KMS-11 (cell line): ENCODE measurements around the gene SDK1.

Experiments
- H2AFZ ChIP-seq: fragments of 200-600 bp; sonication (generic); 2 replicates; pipeline ENCODE4 v1.6.1; 2016; ENCODE audit warnings: antibody characterized with exemption, mixed run types, low read depth
- H3K27ac ChIP-seq: fragments of 200-600 bp; sonication (generic); 2 replicates; pipeline ENCODE4 v1.6.1; 2016; ENCODE audit warnings: mild to moderate bottlenecking, mixed run types
- H3K27me3 ChIP-seq: fragments of 200-600 bp; sonication (generic); 2 replicates; pipeline ENCODE4 v1.6.1; 2017; ENCODE audit warnings: mild to moderate bottlenecking, low read depth, mixed run types, moderate library complexity; ENCODE audit not compliant: insufficient read depth
- H3K36me3 ChIP-seq: fragments of 200-600 bp; sonication (generic); 2 replicates; pipeline ENCODE4 v1.6.1; 2017; ENCODE audit warnings: mild to moderate bottlenecking, mixed run types; ENCODE audit not compliant: insufficient read depth
- H3K4me1 ChIP-seq: fragments of 200-600 bp; sonication (generic); 2 replicates; pipeline ENCODE4 v1.6.1; 2016; ENCODE audit warnings: mild to moderate bottlenecking, low read depth, mixed run types; ENCODE audit not compliant: poor library complexity, severe bottlenecking
- H3K4me2 ChIP-seq: fragments of 200-600 bp; sonication (generic); 2 replicates; pipeline ENCODE4 v1.7.0; 2016; ENCODE audit warnings: mild to moderate bottlenecking, mixed run types
- H3K4me3 ChIP-seq: fragments of 200-600 bp; sonication (generic); IDR thresholded peaks from 2 replicates; pipeline ENCODE4 v1.6.1; 2017; ENCODE audit warnings: low read depth, low read length, mixed read lengths; ENCODE audit not compliant: insufficient read depth
- H3K79me2 ChIP-seq: fragments of 200-600 bp; sonication (generic); 2 replicates; pipeline ENCODE4 v1.6.1; 2016; ENCODE audit warnings: low read depth, mixed run types; ENCODE audit not compliant: insufficient read depth
- H3K9ac ChIP-seq: fragments of 200-600 bp; sonication (generic); 2 replicates; pipeline ENCODE4 v1.6.1; 2016; ENCODE audit warnings: mild to moderate bottlenecking, mixed run types
- H4K20me1 ChIP-seq: fragments of 200-600 bp; sonication (generic); 2 replicates; pipeline ENCODE4 v1.6.1; 2016; ENCODE audit warnings: mild to moderate bottlenecking, mixed run types; ENCODE audit not compliant: insufficient read depth
- CTCF ChIP-seq: fragments of 200-600 bp; sonication (generic); conservative IDR thresholded peaks from 2 replicates; pipeline ENCODE4 v1.6.1; 2017; ENCODE audit warnings: low read depth, mild to moderate bottlenecking, antibody characterized with exemption, low read length, moderate library complexity, mixed read lengths

Gene SDK1

GRCh38 chr7:4111166-4111565, 810.1 kb downstream of the SDK1 start:
- Histone ChIP-seq H4K20me1 (no peaks in the 10 kb centered on the region), H2AFZ (no peak overlapping the region), H3K9ac (no peak overlapping the region), H3K79me2 (no peaks in the 10 kb centered on the region), H3K4me1 (no peaks in the 10 kb centered on the region), H3K4me3 (no peak overlapping the region), H3K27ac (no peak overlapping the region), H3K27me3 (no peaks in the 10 kb centered on the region), H3K4me2 (no peak overlapping the region), H3K36me3 (no peaks in the 10 kb centered on the region)
- TF ChIP-seq CTCF = no peak

GRCh38 chr7:4113271-4113670, 812.2 kb downstream of the SDK1 start:
- H3K4me2 ChIP-seq = no peak overlapping the region
- no peak overlapping the region for H3K9ac ChIP-seq
- H3K4me1 ChIP-seq = no peaks in the 10 kb centered on the region
- H3K27me3 ChIP-seq = no peaks in the 10 kb centered on the region
- no peaks in the 10 kb centered on the region for H3K79me2 ChIP-seq
- no peak for TF ChIP-seq CTCF
- no peak overlapping the region for H3K4me3 ChIP-seq
- H3K27ac ChIP-seq = no peak overlapping the region
- no peaks in the 10 kb centered on the region for H3K36me3 ChIP-seq
- no peak overlapping the region for H2AFZ ChIP-seq
- H4K20me1 ChIP-seq = no peaks in the 10 kb centered on the region

GRCh38 chr7:4113976-4114375, 812.9 kb downstream of the SDK1 start:
- no peaks in the 10 kb centered on the region for H3K36me3 ChIP-seq
- no peaks in the 10 kb centered on the region for H4K20me1 ChIP-seq
- no peak overlapping the region for H3K4me3 ChIP-seq
- H3K27ac ChIP-seq = no peak overlapping the region
- H3K79me2 ChIP-seq = no peaks in the 10 kb centered on the region
- no peak overlapping the region for H3K4me2 ChIP-seq
- no peak overlapping the region for H2AFZ ChIP-seq
- TF ChIP-seq CTCF = no peak
- H3K9ac ChIP-seq = no peak overlapping the region
- no peaks in the 10 kb centered on the region for H3K27me3 ChIP-seq
- no peaks in the 10 kb centered on the region for H3K4me1 ChIP-seq

- H3K36me3 ChIP-seq = no peaks in the 10 kb centered on the region
- no peaks in the 10 kb centered on the region for H3K27me3 ChIP-seq
- H4K20me1 ChIP-seq = no peaks in the 10 kb centered on the region
- no peak overlapping the region for H3K4me3 ChIP-seq
- no peak for TF ChIP-seq CTCF
- H3K4me1 ChIP-seq = no peaks in the 10 kb centered on the region
- H2AFZ ChIP-seq = no peak overlapping the region
- no peak overlapping the region for H3K27ac ChIP-seq
- no peaks in the 10 kb centered on the region for H3K79me2 ChIP-seq
- no peak overlapping the region for H3K9ac ChIP-seq
- H3K4me2 ChIP-seq = no peak overlapping the region
Observed at GRCh38 chr7:4115442-4115841, 814.4 kb downstream of the SDK1 start.
